ENCODE measurements around the gene FASN. TPM values are rescaled to one million over a fixed set of nuclear protein-coding genes. Genes with fewer than 3 reads are reported as not detected.
A peak's percentile ranks its signal among the peaks of the same experiment; 100 is the strongest.

FASN gene
- total RNA-seq, 2 experiments from 2014 or later: 111 to 364 TPM

GRCh38 chr17:82089723-82090548 is 8.1 kb downstream of the FASN start:
- H4K20me1 ChIP-seq (ENCODE audit: insufficient read depth, low read length): no peaks in the 10 kb centered on the region
- POLR2A ChIA-PET: no interaction called here
- DNase-seq (ENCODE audit: low spot score): no peak
- TF ChIP-seq CTCF (conservative IDR thresholded peaks at IDR 0.05; ENCODE audit: low read length) (no peak), EZH2phosphoT487 (IDR thresholded peaks at IDR 0.05; ENCODE audit: borderline replicate concordance, low read depth, low read length) (no peak)
- no peak overlapping the region for H3K27ac ChIP-seq (ENCODE audit: low read depth, low read length, poor library complexity, severe bottlenecking)
- no peaks in the 10 kb centered on the region for H3K9me3 ChIP-seq (ENCODE audit: low read length)
- no peaks in the 10 kb centered on the region for H3K4me1 ChIP-seq (ENCODE audit: insufficient read depth, low read length, poor library complexity, severe bottlenecking)
- H3K4me2 ChIP-seq (ENCODE audit: low read length): no peak overlapping the region
- CTCF ChIA-PET (ENCODE audit: unreplicated experiment): no interaction called here
- no peak overlapping the region for H2AFZ ChIP-seq (ENCODE audit: low read length)
- no TSS peak for BruUV-seq (replicated peaks)
- H3K36me3 ChIP-seq (ENCODE audit: insufficient read depth, low read length): peaks cover 96% of the 10 kb centered on the region
- no peaks in the 10 kb centered on the region for H3K9me2 ChIP-seq (ENCODE audit: insufficient read depth, low read length)
- H3K4me3 ChIP-seq (ENCODE audit: low read depth, low read length, poor library complexity, severe bottlenecking): no peak overlapping the region
- H3K79me2 ChIP-seq (ENCODE audit: insufficient read depth, low read depth, low read length): no peaks in the 10 kb centered on the region
- intact Hi-C loops (cut with micrococcal nuclease; ENCODE audit: unreplicated experiment): no loop called here

GRCh38 chr17:82088838-82089722 is 9.0 kb downstream of the FASN start:
- Histone ChIP-seq H3K79me2 (ENCODE audit: insufficient read depth, low read depth, low read length) (no peaks in the 10 kb centered on the region), H3K9me2 (ENCODE audit: insufficient read depth, low read length) (no peaks in the 10 kb centered on the region), H3K4me2 (ENCODE audit: low read length) (no peak overlapping the region), H3K36me3 (ENCODE audit: insufficient read depth, low read length) (peaks cover 99% of the 10 kb centered on the region), H3K9me3 (ENCODE audit: low read length) (no peaks in the 10 kb centered on the region), H3K4me3 (ENCODE audit: low read depth, low read length, poor library complexity, severe bottlenecking) (no peak overlapping the region), H4K20me1 (ENCODE audit: insufficient read depth, low read length) (no peaks in the 10 kb centered on the region), H2AFZ (ENCODE audit: low read length) (no peak overlapping the region), H3K4me1 (ENCODE audit: insufficient read depth, low read length, poor library complexity, severe bottlenecking) (no peaks in the 10 kb centered on the region), H3K27ac (ENCODE audit: low read depth, low read length, poor library complexity, severe bottlenecking) (no peak overlapping the region)
- DNase-seq (ENCODE audit: low spot score): no peak
- POLR2A ChIA-PET: no interaction called here
- CTCF ChIA-PET (ENCODE audit: unreplicated experiment): no interaction called here
- BruUV-seq (replicated peaks): TSS peak; percentile 47
- TF ChIP-seq CTCF (conservative IDR thresholded peaks at IDR 0.05; ENCODE audit: low read length) (no peak), EZH2phosphoT487 (IDR thresholded peaks at IDR 0.05; ENCODE audit: borderline replicate concordance, low read depth, low read length) (no peak)
- intact Hi-C loops (cut with micrococcal nuclease; ENCODE audit: unreplicated experiment): no loop called here
